HG02938 (cell line): ENCODE data around the gene ZNF341.

Experiments used
- ATAC-seq: cut with Tn5 transposase; IDR thresholded peaks from one replicate; pipeline ENCODE4 v1.9.1; 2021; ENCODE audit warnings: mild to moderate bottlenecking, moderate library complexity; ENCODE audit not compliant: unreplicated experiment

The ZNF341 gene

GRCh38 chr20:33701629-33702450 lies 30.0 kb upstream of the ZNF341 start:
- no peak for ATAC-seq

GRCh38 chr20:33702861-33703260 lies 28.9 kb upstream of the ZNF341 start:
- ATAC-seq, result no peak

- ATAC-seq, result no peak
These were observed 28.2 kb upstream of the ZNF341 start for GRCh38 chr20:33703498-33704137.

- ATAC-seq, result no peak
These were observed 27.4 kb upstream of the ZNF341 start for GRCh38 chr20:33704197-33704924.

- no peak for ATAC-seq
These were observed 24.1 kb upstream of the ZNF341 start for GRCh38 chr20:33707668-33708067.

- ATAC-seq, result no peak
These were observed 22.4 kb upstream of the ZNF341 start for GRCh38 chr20:33709398-33709797.

GRCh38 chr20:33709905-33710541 lies 21.8 kb upstream of the ZNF341 start:
- ATAC-seq, result no peak

GRCh38 chr20:33710681-33711445 lies 20.9 kb upstream of the ZNF341 start:
- ATAC-seq, result no peak

GRCh38 chr20:33711446-33711738 lies 20.4 kb upstream of the ZNF341 start:
- no peak for ATAC-seq

GRCh38 chr20:33713865-33714367 lies 17.9 kb upstream of the ZNF341 start:
- ATAC-seq, result no peak

GRCh38 chr20:33716498-33716897 lies 15.3 kb upstream of the ZNF341 start:
- no peak for ATAC-seq

GRCh38 chr20:33719277-33719988 lies 12.4 kb upstream of the ZNF341 start:
- ATAC-seq, result no peak

GRCh38 chr20:33719989-33720709 lies 11.6 kb upstream of the ZNF341 start, which contains the start of gene PXMP4:
Gene PXMP4, minus strand, starts transcription at chr20:33720310. Its CDS starts 103 bp downstream, at chr20:33720207.
- peak; percentile 93 for ATAC-seq

GRCh38 chr20:33721391-33722140 lies 10.2 kb upstream of the ZNF341 start:
- no peak for ATAC-seq

GRCh38 chr20:33724439-33725094 lies 7.2 kb upstream of the ZNF341 start:
- ATAC-seq, result no peak

- no peak for ATAC-seq
These were observed 6.1 kb upstream of the ZNF341 start for GRCh38 chr20:33725607-33726264.

GRCh38 chr20:33727115-33727479 lies 4.7 kb upstream of the ZNF341 start:
- no peak for ATAC-seq
